Ovary (tissue), 9 donors: Measurements from ENCODE around the gene CD79A. TPM values are rescaled to one million over a fixed set of nuclear protein-coding genes. Genes with fewer than 3 reads are reported as not detected.

Experiments
- DNase-seq, 5 donors: peaks; one replicate each; pipeline ENCODE4 v3.0.0-alpha.2; 2019 to 2020
- H3K27ac ChIP-seq, 2 donors: fragments of 200-600 bp; one replicate each; pipeline versions ENCODE4 v1.5.1 to v1.8.0; 2019 to 2022
- H3K27me3 ChIP-seq: fragments of 200-600 bp; one replicate; pipeline ENCODE4 v1.8.0; 2022
- H3K36me3 ChIP-seq: fragments of 200-600 bp; sonication (generic); one replicate; pipeline ENCODE4 v1.5.1; 2019
- H3K4me1 ChIP-seq: one replicate; pipeline ENCODE4 v1.8.1; 2013; ENCODE audit warnings: mild to moderate bottlenecking, moderate library complexity; ENCODE audit not compliant: insufficient read depth
- H3K4me3 ChIP-seq: fragments of 200-600 bp; sonication (generic); one replicate; pipeline ENCODE4 v1.5.1; 2017
- H3K9me3 ChIP-seq, 2 donors: fragments of 200-600 bp in 1 of 2; sonication (generic) in 1 of 2; one replicate each; pipeline versions ENCODE4 v1.5.1 to v1.8.1; 2013 to 2019; ENCODE audit warnings: mild to moderate bottlenecking in 1 of 2, moderate library complexity in 1 of 2
- EP300 ChIP-seq: sonication (generic); formaldehyde crosslinking; IDR thresholded peaks from one replicate; pipeline ENCODE4 v1.6.1; 2017; ENCODE audit warnings: antibody characterized with exemption
- POLR2A ChIP-seq: fragments of 450-650 bp; IDR thresholded peaks from one replicate; pipeline ENCODE4 v1.6.1; 2017; ENCODE audit warnings: antibody characterized with exemption, mild to moderate bottlenecking, moderate library complexity
- WGBS, 3 donors: extraction: QIAGEN DNeasy Blood & Tissue Kit in 1 of 3; methylation state at CpG; one replicate each; pipeline versions ENCODE4 v1.1.5 to v1.1.7; 2013 to 2017; 5-methylcytosine and 5-hydroxymethylcytosine counted together
- intact Hi-C, 4 donors: fragments of 100-400 bp; cut with DNase I; formaldehyde crosslinking; loops; one replicate each; pipeline versions ENCODE4 v1.11.0 to v1.15.1; 2022 to 2023
- polyA plus RNA-seq, 2 donors: library from polyadenylated mRNA; stranded (reverse); fragments of 200-250 nt in 1 of 2; fragments of 350-450 nt in 1 of 2; fragmentation: Illumina TruSeq in 1 of 2; extraction: RNeasy Lipid Tissue Mini Kit (QIAGEN cat#74804) in 1 of 2; gene quantifications; one replicate each; pipeline ENCODE4 v1.2.3, GENCODE V29; 2013 to 2014
- total RNA-seq, 7 donors: library from RNA; depleted of rRNA in 2 of 7; stranded (reverse); fragments of >200 nt in 2 of 7; fragmentation: NEBNext Ultra II Directional in 3 of 7; extraction: Animal tissue kit (Norgen Biotek cat#: 25700) in 3 of 7; gene quantifications; one replicate each; pipeline versions ENCODE4 v1.1.0 to v1.2.4, GENCODE V29; 2016 to 2023
- TF ChIP-seq, protein P1 (sequence below), 3 donors: fragments of 450-650 bp in 2 of 3; fragments of 200-600 bp in 1 of 3; IDR thresholded peaks; one replicate each; pipeline versions ENCODE4 v1.5.1 to v1.8.0; 2016 to 2022; ENCODE audit warnings: antibody characterized with exemption in 3 of 3, mild to moderate bottlenecking in 1 of 3
- donor health status: DM: no; HTN: no; CAD: no; lungs with moderate emphysema.
- donor health status: DM: no; HTN: no; CAD: no.
- donor health status: Bipolar disorder and iron deficiency.
- donor health status: DM: yes; HTN: yes; CAD: no.
- donor health status: DM: no; HTN: no; CAD: no.
- donor health status: DM: yes; HTN: yes; CAD: no.

The CD79A gene
- total and polyA plus RNA-seq, 9 donors, result 0.25 to 1.4 (median 0.63) TPM; not detected in 1

- H3K27ac ChIP-seq, result no peak overlapping the region
- no peak for TF ChIP-seq EP300
- TF ChIP-seq, protein P1, sequence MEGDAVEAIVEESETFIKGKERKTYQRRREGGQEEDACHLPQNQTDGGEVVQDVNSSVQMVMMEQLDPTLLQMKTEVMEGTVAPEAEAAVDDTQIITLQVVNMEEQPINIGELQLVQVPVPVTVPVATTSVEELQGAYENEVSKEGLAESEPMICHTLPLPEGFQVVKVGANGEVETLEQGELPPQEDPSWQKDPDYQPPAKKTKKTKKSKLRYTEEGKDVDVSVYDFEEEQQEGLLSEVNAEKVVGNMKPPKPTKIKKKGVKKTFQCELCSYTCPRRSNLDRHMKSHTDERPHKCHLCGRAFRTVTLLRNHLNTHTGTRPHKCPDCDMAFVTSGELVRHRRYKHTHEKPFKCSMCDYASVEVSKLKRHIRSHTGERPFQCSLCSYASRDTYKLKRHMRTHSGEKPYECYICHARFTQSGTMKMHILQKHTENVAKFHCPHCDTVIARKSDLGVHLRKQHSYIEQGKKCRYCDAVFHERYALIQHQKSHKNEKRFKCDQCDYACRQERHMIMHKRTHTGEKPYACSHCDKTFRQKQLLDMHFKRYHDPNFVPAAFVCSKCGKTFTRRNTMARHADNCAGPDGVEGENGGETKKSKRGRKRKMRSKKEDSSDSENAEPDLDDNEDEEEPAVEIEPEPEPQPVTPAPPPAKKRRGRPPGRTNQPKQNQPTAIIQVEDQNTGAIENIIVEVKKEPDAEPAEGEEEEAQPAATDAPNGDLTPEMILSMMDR (IDR thresholded peaks at IDR 0.05), result no peak
- no peak for TF ChIP-seq POLR2A
- no peak for DNase-seq
- H3K9me3 ChIP-seq, result no peaks in the 10 kb centered on the region
- WGBS, 3 donors, result 46 to 56% (median 53%) methylated on average over 2 of the region's 2 CpGs
- H3K4me1 ChIP-seq, result no peaks in the 10 kb centered on the region
- no peak overlapping the region for H3K4me3 ChIP-seq
- no peaks in the 10 kb centered on the region for H3K36me3 ChIP-seq
- H3K27me3 ChIP-seq, result no peaks in the 10 kb centered on the region
- intact Hi-C loops, result no loop called here
Observed at GRCh38 chr19:41853768-41854167, 23.3 kb upstream of the CD79A start.

- Histone ChIP-seq H3K36me3 (no peaks in the 10 kb centered on the region), H3K9me3 (no peaks in the 10 kb centered on the region), H3K27ac (peak overlapping the region in 1 of 2 donors; percentile 95), H3K27me3 (no peaks in the 10 kb centered on the region), H3K4me3 (no peak overlapping the region), H3K4me1 (peaks cover 6% of the 10 kb centered on the region)
- intact Hi-C loops, result loop anchor here in 1 of 4 donors (1.0 kb wide), 1 partner anchor 26 kb away; no protein-coding TSS in a partner anchor
- WGBS, 3 donors, result 1 to 8% (median 2%) methylated on average over 8 of the region's 8 CpGs
- TF ChIP-seq POLR2A, result no peak
- TF ChIP-seq EP300, result no peak
- TF ChIP-seq, protein P1 (IDR thresholded peaks at IDR 0.05), result no peak
- DNase-seq, result no peak
Observed at GRCh38 chr19:41859213-41859617, 17.9 kb upstream of the CD79A start.

- Histone ChIP-seq H3K9me3 (no peaks in the 10 kb centered on the region), H3K27ac (peak within 1 kb of the TSS; percentile 69 to 95), H3K36me3 (no peaks in the 10 kb centered on the region), H3K4me3 (peak within 1 kb of the TSS; percentile 71), H3K4me1 (peaks cover 6% of the 10 kb centered on the region), H3K27me3 (no peaks in the 10 kb centered on the region)
- TF ChIP-seq EP300 (peak; percentile 51), POLR2A (peak; percentile 80)
- TF ChIP-seq, protein P1 (IDR thresholded peaks at IDR 0.05), result peak; percentile 87 to 95 (median 95)
- DNase-seq, result peak; percentile 99
- WGBS, 3 donors, result 0 to 1% (median 0%) methylated on average over 64 to 76 of the region's 76 CpGs
- intact Hi-C loops, result loop anchor here in 2 of 4 donors (1.0 to 5.0 kb wide), 2 partner anchors 25 to 97 kb away; partner anchors contain the start of gene RABAC1 (in 1 of the 2)
Observed at GRCh38 chr19:41859618-41860418, 17.3 kb upstream of the CD79A start, which contains the start of gene RPS19. Gene RPS19, plus strand, starts transcription at chr19:41860255. Its CDS starts 520 bp downstream, at chr19:41860775.

GRCh38 chr19:41860419-41861115, 16.5 kb upstream of the CD79A start:
- Histone ChIP-seq H3K4me1 (peaks cover 6% of the 10 kb centered on the region), H3K4me3 (peak overlapping the region; percentile 71), H3K36me3 (no peaks in the 10 kb centered on the region), H3K27ac (peak overlapping the region; percentile 69 to 95), H3K27me3 (no peaks in the 10 kb centered on the region), H3K9me3 (no peaks in the 10 kb centered on the region)
- TF ChIP-seq EP300 (no peak), POLR2A (no peak)
- TF ChIP-seq, protein P1 (IDR thresholded peaks at IDR 0.05), result no peak
- intact Hi-C loops, result loop anchor here in 1 of 4 donors (5.0 kb wide), 1 partner anchor 97 kb away; the partner anchor contains the start of gene RABAC1
- WGBS, 3 donors, result 0 to 1% (median 1%) methylated on average over 30 to 45 of the region's 45 CpGs
- peak in 1 of 5 donors; percentile 35 for DNase-seq
